ENCODE measurements around the gene SCNN1B.

The SCNN1B gene

GRCh38 chr16:23377071-23377931 lies 75.2 kb downstream of the SCNN1B start:
- CTCF ChIA-PET = interaction anchor here (1.2 kb wide), 1 partner anchor 58 kb away, joined by 4 read pairs; no protein-coding TSS in a partner anchor
- no peaks in the 10 kb centered on the region for H3K9me3 ChIP-seq (ENCODE audit: control insufficient read depth, insufficient read depth, low read depth, low read length)
- POLR2A ChIA-PET = no interaction called here
- no peak overlapping the region for H3K27ac ChIP-seq (ENCODE audit: extremely low read depth, low read depth, low read length)
- TF ChIP-seq KLF16 (tag by site-specific recombination; IDR thresholded peaks at IDR 0.05) = no peak
- TF ChIP-seq PRDM1 (tag by site-specific recombination; IDR thresholded peaks at IDR 0.05) = no peak
- TF ChIP-seq ZNF596 (tag by site-specific recombination; IDR thresholded peaks at IDR 0.05) = no peak
- no peak for TF ChIP-seq KLF10 (tag by site-specific recombination; IDR thresholded peaks at IDR 0.05)
- TF ChIP-seq SP7 (tag by site-specific recombination; IDR thresholded peaks at IDR 0.05) = no peak
- peak; percentile 97 for TF ChIP-seq ZNF366 (tag by site-specific recombination; conservative IDR thresholded peaks at IDR 0.05)
- TF ChIP-seq PRDM10 (tag by site-specific recombination; IDR thresholded peaks at IDR 0.05) = peak; percentile 73
- no peak for TF ChIP-seq ZXDB (tag by site-specific recombination; IDR thresholded peaks at IDR 0.05)
- TF ChIP-seq BCL6B (tag by site-specific recombination; IDR thresholded peaks at IDR 0.05) = no peak
- no peaks in the 10 kb centered on the region for H3K4me1 ChIP-seq (ENCODE audit: control insufficient read depth, insufficient read depth, low read length)
- H3K4me3 ChIP-seq (ENCODE audit: low read depth, low read length) = no peak overlapping the region
- no peaks in the 10 kb centered on the region for H3K36me3 ChIP-seq (ENCODE audit: control insufficient read depth in 2 of 2, insufficient read depth in 1 of 2, low read length in 2 of 2)

GRCh38 chr16:23378256-23378655 lies 76.2 kb downstream of the SCNN1B start:
- POLR2A ChIA-PET = no interaction called here
- no peaks in the 10 kb centered on the region for H3K36me3 ChIP-seq (ENCODE audit: control insufficient read depth in 2 of 2, insufficient read depth in 1 of 2, low read length in 2 of 2)
- H3K4me3 ChIP-seq (ENCODE audit: low read depth, low read length) = no peak overlapping the region
- H3K27ac ChIP-seq (ENCODE audit: extremely low read depth, low read depth, low read length) = no peak overlapping the region
- CTCF ChIA-PET = interaction anchor here (0.6 to 0.7 kb wide), 2 partner anchors 58 to 311 kb away, joined by 3 read pairs; no protein-coding TSS in a partner anchor
- H3K4me1 ChIP-seq (ENCODE audit: control insufficient read depth, insufficient read depth, low read length) = no peaks in the 10 kb centered on the region
- H3K9me3 ChIP-seq (ENCODE audit: control insufficient read depth, insufficient read depth, low read depth, low read length) = no peaks in the 10 kb centered on the region
- no peak for TF ChIP-seq EGR2 (tag by site-specific recombination; IDR thresholded peaks at IDR 0.05; ENCODE audit: low read depth)
- no peak for TF ChIP-seq ZNF664 (tag by site-specific recombination; IDR thresholded peaks at IDR 0.05)
- TF ChIP-seq ZNF341 (tag by site-specific recombination; IDR thresholded peaks at IDR 0.05; ENCODE audit: low read depth) = no peak
- TF ChIP-seq ZNF626 (tag by site-specific recombination; IDR thresholded peaks at IDR 0.05) = no peak
- no peak for TF ChIP-seq ZNF548 (tag by site-specific recombination; IDR thresholded peaks at IDR 0.05)
- no peak for TF ChIP-seq ZNF488 (tag by site-specific recombination; IDR thresholded peaks at IDR 0.05)
- no peak for TF ChIP-seq ZNF645 (tag by site-specific recombination; IDR thresholded peaks at IDR 0.05)
- no peak for TF ChIP-seq ZNF544 (tag by site-specific recombination; IDR thresholded peaks at IDR 0.05)
- TF ChIP-seq ZNF155 (tag by site-specific recombination; IDR thresholded peaks at IDR 0.05) = no peak
- TF ChIP-seq ZNF140 (tag by site-specific recombination; IDR thresholded peaks at IDR 0.05) = no peak
- TF ChIP-seq ZNF19 (tag by site-specific recombination; IDR thresholded peaks at IDR 0.05; ENCODE audit: low read depth) = no peak
- no peak for TF ChIP-seq KLF7 (tag by site-specific recombination; IDR thresholded peaks at IDR 0.05; ENCODE audit: borderline replicate concordance)
- TF ChIP-seq ZNF704 (tag by site-specific recombination; IDR thresholded peaks at IDR 0.05) = no peak

All from HEK293 (cell line).